Measurements from ENCODE around the gene MMP2.

MMP2 gene

DNA sequence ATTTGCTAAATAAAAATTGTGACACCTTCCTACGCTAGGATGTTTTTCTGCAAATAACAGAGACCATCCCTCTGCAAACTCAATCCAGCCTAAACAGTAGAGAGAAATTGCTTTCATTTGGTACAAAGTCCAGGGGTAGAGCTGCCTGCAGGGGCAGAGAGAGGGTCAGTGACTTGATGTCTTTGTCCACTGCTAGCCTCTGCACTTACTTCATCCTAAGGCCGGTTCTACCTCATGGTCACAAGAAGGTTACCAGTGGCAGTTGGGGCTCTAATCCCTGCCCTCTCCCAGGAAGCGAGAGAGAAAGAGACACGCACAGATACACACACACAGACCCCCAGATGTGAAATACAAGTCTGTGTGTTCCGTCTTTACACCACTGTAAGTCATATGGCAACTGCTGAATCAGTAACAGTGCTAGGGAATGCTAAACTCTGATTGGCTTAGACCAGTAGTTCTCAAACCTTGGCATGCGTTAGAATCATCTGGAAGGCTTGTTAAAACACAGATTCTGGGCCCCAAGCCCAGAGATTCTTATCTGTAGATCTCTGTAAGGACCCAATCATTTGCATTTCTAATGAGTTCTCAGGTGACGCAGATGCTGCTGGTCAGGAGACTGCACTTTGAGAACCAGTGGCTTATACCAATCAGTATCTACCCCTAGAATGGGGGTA, 16.8 kb downstream of the MMP2 start:
- no peak for DNase-seq

DNA sequence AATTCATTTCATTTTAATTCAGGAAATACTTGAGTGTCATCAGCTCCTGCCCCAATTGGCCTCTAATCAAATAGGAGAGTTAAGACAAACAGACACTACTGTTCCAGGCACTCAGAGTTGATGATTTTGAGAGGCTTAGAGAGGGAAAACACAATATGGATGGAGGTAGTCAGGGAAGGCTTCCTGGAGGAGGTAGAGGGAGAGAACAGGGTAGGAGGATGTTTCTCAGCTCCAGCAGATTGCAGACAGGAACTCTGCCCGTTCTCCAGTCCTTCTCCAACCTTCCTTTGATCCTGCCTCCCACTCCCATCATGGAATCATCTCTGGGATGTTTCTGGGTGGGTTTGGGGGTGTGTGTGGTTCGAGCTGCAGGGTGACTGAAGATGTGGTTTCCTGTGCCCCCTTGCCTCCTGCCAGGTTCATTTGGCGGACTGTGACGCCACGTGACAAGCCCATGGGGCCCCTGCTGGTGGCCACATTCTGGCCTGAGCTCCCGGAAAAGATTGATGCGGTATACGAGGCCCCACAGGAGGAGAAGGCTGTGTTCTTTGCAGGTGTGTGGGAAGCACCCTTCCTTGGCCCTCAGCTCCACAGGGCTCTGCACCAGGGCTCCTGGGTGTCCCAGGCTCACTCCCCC, 17.6 kb downstream of the MMP2 start:
- no peak for DNase-seq

DNA sequence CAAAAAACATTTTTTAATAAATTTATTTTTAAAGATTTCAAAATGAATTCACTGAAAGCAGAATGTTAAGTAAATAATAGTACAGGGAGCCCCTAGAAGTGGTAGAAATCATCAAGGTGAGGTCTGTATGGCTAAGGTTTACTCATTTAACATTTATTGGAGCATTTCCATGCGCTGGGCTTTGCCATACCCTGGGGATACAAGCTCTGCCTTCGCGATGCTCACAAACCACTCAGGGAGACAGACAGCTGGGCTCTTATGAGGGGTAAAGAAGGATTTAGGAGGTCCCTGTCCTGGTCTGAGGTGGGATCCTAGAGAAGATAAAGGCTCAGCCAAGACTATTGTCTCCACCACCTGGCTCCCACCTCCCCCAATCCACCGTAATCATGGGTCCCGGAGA, 18.6 kb downstream of the MMP2 start:
- no peak for DNase-seq

DNA sequence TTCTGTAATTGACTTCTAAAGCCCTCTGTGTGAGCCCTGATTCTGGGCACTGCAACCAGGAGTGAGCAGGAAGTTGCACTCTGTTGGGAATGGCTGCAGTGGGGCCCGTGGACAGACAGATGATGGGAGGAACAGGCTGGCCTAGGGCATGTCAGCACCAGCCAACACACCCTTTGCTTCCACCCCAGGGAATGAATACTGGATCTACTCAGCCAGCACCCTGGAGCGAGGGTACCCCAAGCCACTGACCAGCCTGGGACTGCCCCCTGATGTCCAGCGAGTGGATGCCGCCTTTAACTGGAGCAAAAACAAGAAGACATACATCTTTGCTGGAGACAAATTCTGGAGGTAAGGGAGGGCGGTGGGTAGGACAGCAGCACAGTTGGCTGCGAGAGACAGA, 19.1 kb downstream of the MMP2 start:
- DNase-seq: no peak

DNA sequence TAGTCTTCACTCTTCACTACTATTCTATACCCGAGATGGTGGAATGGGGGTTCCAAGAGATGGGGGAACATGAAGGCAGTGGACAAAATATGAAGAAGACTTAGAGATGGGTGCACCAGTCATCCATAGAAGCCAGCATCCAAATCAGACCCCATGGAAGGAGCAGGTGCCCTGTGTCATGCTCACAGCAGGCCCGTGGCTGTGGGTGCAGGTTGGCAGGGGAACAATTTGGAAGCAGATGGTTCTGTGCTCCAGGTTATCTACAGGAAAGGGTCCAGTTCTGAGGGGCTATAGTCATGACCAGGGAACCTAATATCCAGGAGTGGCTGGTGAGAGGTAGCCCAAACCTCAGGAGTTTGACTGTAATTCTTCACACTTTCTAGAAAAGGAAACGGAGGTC, 20.3 kb downstream of the MMP2 start:
- DNase-seq: no peak

DNA sequence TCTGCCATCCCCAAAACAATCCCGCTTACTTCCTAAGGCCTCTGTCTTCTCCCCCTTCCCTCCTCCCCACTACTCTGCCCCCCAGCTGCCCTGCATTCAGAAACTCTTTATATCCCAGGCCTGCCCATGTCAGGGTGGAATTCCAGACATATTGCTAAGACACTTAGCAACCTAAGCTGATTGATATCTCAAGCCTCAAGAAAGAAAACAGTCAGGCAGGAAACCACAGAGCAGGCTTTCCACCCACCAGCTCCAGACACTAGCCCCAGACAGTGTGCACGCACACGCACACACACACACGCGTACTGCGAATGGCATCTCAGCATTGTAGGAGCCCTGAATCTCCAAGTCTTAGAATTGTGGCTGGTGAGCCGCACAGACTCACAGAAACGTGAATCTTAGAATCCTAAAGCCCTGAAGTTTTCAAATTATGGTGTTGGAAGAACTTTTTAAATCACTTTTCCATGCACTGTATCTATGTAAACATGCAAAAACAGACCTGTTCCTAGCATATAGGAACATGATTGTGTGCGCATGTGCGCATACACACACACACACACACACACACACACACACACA, 21.0 kb downstream of the MMP2 start:
- DNase-seq: peak; percentile 4

DNA sequence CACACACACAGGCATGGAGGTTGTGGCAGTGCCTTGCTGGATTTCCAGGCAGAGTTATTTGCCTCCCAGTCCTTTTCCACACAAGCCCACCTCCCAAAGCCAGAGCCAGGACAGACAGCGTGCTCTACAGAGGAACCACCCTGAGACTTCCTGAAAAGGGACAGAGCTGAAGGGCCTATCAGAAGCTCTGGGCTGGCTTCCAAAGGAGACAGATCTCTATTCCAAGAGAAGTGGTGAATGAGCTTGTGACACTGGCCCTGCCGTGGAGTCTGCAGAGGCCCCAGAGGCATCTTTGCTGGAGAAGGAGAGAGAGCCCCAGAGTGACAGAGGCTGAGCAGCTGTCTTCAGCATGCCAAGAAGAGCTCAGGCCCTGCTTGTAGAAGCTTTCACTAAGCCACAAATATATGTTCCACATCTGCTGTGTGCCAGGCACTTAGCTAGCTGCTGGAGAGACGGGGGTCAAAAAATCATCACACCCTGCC, 21.6 kb downstream of the MMP2 start:
- DNase-seq: no peak

DNA sequence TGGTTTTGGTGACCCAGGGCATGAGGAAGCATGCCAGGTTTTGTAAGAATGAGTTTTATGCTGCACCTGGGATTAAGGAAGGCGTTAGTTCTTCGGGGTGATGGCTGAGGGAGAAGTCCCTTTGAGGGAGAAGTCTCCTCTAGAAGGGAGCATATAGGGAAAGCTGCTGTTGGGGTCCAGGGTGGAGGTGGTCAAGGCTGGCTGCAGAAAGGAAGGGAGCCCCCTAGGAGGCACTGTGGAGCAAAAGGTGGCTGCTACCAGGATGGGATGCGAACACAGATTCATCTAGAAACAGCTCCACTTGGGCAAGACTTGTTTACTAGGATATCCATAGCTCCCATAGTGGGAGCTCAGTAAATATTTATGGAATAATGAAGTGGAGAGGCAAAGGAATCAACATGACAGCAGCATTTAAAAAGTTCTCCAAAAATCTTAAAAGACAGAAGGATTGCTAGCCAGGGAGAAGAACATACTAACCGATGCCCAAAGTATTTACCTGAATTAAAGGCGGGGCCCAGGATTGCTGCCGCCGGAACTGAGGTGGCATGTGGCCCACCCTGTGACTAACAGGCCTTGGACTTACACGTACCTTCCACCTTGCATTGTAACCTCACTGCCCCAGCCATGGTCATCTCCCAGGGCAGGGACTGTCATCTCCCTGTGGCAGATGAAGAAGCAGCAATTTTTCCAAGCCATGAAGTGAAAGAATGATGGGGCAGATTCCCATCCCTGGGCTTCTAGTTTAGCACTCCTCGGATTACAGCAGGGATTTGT, 22.7 kb downstream of the MMP2 start:
- no peak for DNase-seq

DNA sequence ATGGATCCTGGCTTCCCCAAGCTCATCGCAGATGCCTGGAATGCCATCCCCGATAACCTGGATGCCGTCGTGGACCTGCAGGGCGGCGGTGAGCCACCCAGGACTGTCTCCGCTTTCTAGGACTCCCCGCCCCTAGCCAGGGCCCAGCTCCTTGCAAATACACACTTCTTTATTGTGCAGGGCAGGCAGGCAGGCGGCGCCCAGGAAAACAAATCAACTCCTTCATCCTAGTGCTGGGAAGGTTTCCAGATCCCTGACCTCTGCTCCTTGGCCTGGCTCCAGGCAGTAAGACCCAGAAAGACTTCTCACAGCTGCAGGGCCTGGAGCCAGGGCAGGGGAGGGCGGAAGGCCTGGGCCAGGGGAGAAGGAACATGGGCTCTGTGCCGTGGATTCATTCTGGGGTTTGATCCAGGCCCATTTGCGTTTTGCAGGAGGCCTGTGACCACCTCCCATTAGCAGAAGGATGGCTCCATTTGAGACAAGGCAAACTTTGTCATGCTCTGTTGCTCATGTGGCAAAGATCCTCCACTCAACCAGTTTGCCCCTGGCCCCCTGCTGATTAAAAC, 23.9 kb downstream of the MMP2 start:
- no peak for DNase-seq

DNA sequence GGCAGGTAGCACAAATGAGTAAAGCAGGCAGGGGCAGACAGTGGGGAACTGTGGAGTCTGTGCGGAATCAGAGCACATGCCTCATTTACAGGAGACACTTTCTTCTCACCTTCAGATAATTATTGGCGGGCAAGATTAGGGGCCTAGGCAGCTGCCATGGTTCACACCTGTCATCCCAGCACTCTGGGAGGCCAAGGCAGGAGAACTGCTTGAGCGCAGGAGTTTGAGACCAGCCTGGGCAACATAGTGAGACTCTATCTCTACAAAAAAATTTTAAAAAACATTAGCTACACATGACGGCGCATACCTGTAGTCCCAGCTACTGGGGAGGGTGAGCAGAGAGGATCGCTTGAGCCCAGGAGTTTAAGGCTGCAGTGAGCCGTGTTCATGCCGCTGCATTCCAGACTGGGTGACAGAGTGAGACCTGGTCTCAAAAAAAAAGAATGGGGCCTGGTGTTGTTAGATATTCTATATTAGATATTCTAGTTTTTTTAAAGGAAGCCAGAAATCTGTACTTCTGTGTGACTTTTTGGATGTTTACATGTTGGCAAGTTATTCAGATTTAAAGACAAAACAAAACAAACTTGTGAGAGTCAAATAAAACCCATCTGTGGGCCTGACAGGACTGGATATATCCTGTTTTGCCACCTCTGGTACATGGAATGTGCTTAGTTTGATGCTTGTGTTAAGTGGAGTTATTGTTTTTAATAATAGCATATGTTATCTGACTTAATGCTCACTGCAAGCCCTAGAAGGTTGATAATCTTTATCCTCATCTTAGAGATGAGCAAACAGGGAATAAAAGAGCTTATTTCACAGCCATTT, 24.9 kb downstream of the MMP2 start:
- DNase-seq: no peak

DNA sequence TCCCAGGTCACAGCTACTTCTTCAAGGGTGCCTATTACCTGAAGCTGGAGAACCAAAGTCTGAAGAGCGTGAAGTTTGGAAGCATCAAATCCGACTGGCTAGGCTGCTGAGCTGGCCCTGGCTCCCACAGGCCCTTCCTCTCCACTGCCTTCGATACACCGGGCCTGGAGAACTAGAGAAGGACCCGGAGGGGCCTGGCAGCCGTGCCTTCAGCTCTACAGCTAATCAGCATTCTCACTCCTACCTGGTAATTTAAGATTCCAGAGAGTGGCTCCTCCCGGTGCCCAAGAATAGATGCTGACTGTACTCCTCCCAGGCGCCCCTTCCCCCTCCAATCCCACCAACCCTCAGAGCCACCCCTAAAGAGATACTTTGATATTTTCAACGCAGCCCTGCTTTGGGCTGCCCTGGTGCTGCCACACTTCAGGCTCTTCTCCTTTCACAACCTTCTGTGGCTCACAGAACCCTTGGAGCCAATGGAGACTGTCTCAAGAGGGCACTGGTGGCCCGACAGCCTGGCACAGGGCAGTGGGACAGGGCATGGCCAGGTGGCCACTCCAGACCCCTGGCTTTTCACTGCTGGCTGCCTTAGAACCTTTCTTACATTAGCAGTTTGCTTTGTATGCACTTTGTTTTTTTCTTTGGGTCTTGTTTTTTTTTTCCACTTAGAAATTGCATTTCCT, 26.5 kb downstream of the MMP2 start:
- DNase-seq: no peak

DNA sequence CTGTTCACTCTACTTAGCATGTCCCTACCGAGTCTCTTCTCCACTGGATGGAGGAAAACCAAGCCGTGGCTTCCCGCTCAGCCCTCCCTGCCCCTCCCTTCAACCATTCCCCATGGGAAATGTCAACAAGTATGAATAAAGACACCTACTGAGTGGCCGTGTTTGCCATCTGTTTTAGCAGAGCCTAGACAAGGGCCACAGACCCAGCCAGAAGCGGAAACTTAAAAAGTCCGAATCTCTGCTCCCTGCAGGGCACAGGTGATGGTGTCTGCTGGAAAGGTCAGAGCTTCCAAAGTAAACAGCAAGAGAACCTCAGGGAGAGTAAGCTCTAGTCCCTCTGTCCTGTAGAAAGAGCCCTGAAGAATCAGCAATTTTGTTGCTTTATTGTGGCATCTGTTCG, 27.1 kb downstream of the MMP2 start:
- DNase-seq: no peak

DNA sequence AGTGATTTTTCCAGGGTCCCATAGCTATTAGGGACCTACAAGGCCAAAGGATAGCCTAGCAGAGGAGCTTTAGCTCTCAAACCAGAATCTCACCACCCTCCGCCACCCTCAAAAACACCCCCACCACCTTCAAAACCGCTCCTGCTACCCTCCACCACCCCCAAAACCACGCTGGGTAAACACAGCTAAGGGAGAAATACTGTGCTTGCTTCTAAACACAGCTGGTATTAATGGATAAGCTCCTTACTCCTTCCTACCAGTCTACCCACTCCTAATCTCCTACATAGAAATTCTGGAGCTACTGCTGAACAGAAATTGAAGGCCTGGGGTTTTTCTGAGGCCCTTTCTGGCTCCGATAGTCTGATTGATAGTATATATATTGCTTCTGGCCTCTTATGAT, 27.7 kb downstream of the MMP2 start:
- no peak for DNase-seq

DNA sequence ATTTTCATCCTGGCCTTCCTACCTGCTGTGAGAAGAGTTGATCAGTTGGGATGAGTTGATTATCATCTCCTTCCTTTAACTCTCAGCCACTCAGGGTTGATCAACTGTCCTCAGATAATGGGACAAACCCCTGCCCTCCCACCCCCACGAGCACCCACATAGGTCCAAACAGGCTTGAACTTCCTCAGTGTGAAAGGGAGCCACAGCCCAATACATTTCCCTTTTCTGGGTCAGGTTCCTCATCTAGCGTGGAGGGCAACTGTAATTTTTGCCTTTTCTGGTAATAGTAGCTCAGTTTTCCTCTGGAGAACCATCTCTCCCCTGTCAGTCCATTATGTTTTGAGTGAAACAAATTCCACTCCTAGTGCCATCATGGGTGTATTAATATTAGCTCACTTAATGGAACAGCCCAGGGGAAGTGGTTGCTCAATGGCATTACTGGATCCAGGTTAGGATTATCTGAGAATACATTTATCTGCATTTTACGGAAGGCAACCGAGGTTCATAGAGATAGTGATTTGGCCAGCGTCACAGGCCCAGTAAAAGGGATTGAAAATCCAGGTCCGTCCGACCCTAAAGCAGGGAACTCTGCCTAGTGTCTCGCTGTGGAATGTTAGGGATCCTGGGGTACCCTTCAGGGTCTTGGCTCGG, 29.4 kb downstream of the MMP2 start:
- no peak for DNase-seq

DNA sequence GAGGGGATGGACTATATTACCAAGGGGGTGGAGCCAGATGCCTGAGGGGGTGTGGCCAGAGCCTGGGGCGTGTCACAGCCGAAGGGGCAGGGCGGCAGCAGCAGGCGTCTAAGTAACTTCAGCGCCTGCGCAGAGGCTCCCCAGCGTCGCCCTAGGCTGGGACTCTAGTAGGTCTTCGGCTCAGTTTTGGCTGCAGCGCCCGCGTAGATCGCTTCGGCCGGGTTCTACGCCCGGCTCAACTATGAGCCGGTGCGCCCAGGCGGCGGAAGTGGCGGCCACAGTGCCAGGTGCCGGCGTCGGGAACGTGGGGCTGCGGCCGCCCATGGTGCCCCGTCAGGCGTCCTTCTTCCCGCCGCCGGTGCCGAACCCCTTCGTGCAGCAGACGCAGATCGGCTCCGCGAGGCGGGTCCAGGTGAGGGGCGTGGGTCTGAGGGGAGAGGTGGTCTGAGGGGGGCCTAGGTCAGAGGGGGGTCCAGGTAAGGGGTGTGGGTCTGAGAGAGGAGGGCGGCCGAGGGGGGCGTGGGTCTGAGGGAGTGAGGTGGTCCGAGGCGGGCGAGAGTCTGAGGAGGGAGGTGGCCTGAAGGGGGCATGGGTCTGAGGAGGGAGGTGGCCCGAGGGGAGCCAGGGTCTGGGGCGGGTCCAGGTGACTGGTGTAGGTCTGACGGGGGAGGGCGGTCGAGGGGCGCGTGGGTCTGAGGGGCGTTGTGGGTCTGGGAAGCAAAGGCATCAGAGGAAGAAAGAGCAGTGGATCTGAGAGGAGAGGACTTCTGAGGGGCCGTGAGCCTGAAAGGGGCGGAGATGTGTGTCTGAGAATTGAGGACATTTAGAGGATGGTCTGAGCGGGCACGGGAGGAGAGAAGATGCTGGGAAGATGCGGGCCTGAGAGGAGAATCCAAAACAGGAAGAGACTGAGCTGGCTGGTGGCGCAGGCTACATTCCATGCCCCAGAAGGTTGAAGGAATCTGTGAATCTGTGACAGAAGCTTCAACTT, 30.2 kb downstream of the MMP2 start, which contains the start of gene LPCAT2:
Gene LPCAT2 (plus strand): TSS at position 132 of the 991 bp plus-strand sequence. CDS start 110 bp downstream, at position 242.
- peak; percentile 31 for DNase-seq

DNA sequence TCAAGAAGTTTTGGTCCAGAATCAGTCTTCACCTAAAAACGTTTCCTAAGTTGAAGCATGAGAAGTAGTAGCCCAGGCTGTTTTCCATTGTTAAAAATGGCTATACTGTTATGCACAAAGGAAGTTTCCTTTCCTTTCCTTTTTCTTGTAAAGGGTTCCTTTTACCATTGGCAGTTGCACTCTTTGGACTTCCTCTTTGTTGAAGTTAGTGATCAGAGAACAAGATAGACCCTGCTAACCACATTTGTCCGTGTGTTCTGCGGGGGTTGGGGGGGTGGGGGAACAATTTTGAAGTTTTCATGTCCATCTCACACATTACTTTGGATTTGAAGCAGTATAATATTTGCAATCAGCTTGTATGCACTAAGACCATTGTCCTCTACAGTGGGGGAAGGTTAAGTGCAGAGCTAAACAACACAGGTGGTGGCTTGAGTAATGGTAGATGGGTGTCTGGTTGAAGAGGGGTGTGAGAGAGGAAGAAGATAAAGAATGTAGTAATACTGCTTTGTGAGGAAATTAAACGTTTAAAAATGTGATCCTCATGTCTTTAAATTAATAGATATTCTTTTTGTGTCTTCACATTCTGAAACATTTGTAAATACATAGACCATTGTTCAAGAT, 31.3 kb downstream of the MMP2 start:
- no peak for DNase-seq

DNA sequence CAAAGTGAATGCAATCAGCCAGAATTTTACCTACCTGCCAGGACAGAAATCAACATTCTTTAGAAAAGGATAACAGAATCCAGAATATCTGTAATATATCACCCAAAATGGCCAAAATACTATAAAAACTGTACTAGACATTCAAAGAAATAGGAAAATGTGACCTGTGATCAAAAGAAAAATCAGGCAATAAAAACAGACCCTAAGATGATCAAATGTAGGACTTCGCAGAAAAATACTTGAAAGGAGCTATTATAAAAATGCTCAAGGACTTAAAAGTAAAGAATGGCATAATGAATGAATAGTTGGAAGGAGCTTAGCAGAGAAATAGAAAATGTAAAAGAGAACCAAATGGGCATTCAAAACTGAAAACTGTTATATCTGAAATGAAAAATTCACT, 33.9 kb downstream of the MMP2 start:
- no peak for DNase-seq

DNA sequence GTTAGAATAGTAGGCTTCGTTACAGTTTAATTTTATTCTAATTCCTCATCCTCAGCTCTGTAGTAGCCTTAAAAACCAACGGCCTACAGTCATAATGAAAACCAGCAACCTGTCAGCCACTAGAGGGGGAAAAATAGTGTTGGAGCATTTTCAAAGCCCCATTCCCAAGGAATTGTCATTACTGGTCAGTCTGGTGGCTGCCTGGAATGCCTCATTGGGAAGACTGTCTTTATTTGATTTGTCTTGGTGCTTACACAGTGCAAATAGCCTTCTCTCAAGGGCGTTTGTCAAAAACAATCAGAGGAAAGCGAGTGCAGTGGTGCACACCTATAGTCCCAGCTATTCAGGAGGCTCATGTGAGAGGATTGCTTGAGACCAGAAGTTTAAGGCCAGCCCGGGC, 34.6 kb downstream of the MMP2 start:
- DNase-seq: no peak

DNA sequence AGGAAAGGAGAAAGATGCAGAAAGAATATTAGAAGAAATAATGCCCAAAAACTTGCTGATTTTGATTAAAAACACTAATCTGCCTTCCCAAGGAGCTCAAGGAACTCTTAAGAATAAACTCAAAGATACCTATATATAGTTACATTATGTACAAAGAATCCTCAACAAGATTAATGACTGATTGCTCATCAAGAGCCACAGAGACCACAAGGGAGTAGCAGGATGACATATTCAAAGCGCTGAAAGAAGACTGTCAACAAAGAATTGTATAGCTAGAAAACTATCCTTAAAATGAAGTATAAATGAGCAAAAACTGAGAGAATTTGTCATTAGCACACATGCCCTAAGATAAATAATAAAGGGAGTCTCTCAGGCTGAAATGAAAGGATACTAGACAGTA, 36.1 kb downstream of the MMP2 start:
- DNase-seq: no peak

All from CD4-positive, alpha-beta T cell treated with Interleukin-12 subunit alpha and Interleukin-12 subunit beta, for 1 hour (primary cell).